GM19238 (cell line): Measurements from ENCODE around the gene RPS6KA3.
"Not testable (repeated sequence)": the region's sequence is repeated elsewhere in the genome, so short reads cannot be mapped to it uniquely, and the experiment has no call there.

Experiments
- DNase-seq: peaks from one replicate; pipeline ENCODE4 v3.0.0; 2011; ENCODE audit warnings: low spot score; ENCODE audit not compliant: insufficient read length

Gene RPS6KA3

DNA sequence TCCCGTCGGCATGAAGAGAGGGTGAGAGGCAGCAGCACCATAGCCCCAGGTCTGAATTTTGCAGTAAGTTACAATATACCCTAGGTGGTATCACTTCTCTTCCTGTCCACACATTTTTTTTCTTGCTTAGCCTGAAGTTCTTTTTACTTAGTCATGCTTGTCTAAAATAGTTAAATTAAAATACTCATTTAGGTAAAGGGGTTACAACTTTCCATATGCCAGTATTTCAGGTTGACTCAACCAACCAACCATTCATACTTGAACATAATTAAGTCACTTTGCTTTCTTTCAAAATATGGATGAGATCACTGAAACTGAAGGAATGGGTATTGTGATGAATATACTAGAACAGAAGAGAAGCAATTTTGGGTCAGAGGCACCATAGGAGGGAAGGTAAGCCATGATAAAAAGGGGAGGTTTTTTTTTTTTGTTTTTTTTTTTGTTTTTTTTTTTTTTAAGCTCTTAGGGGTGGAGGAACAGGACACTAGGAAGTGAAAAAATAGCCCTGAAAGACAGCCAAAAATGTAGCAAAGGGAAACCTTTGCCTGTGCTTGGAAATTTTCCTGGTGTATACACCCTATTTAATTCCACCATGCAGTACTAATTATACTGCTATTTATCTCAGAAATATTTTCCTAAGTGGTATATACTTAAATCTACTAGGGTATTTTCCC, 41.8 kb downstream of the RPS6KA3 start:
- DNase-seq, result no peak

- no peak for DNase-seq
These were observed 44.8 kb downstream of the RPS6KA3 start for GRCh38 chrX:20221902-20222301.

- no peak for DNase-seq
These were observed 47.7 kb downstream of the RPS6KA3 start for GRCh38 chrX:20218836-20219505.

DNA sequence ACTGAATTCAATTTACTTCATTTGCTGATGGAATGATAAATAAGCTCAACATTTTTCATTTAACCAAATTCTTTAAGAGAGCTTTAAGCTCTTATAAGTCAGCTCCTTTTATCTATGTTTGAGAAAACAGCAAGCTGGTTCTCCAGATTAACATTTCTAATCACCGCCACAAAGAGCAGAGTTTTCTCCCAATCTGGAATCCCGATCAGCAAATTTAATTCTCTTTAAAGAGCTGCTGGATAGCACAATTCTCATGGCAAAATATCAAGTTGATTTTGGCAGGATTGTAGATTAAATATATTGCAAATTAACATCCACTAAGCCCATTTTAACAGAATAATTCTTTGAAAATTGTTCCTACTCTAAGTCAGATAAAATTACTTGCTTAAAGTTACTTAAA, 48.8 kb downstream of the RPS6KA3 start:
- DNase-seq, result no peak

DNA sequence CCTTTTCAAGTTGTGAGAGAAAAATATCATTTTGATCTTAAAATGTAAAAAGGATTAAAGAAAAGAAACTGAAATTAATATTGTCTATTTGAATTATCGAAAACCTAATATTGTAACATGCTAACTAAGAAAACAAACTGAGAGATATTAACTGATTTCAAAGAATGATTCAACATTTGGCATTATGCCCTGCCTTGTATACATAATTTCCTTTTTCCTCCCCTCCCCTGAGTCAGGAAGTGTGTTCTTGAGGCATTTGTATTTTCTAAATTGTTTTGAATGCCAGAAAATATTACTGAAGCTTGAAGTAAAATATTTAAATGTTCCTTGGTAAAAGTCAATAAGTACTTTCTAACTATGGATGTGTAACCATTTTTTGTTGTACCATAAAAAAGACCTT, 49.4 kb downstream of the RPS6KA3 start:
- DNase-seq, result no peak

DNA sequence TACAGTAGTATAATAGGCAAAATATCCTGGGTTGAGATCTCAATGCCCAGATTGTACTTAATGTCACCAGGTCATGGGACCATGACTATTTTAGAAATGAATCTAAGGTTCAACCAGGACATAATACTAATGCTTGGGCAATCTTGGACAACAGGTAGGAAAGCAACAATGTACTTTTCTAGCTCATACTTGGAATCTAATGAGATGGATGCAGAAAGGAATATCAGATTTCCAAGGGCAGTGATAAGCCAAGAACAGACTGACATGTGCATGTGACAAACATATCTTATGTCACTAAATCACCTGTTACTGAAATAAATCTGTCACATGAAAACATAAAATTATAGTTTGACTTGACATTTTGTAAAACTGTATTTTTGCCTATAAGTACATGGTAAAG, 51.1 kb downstream of the RPS6KA3 start:
- DNase-seq, result no peak

DNA sequence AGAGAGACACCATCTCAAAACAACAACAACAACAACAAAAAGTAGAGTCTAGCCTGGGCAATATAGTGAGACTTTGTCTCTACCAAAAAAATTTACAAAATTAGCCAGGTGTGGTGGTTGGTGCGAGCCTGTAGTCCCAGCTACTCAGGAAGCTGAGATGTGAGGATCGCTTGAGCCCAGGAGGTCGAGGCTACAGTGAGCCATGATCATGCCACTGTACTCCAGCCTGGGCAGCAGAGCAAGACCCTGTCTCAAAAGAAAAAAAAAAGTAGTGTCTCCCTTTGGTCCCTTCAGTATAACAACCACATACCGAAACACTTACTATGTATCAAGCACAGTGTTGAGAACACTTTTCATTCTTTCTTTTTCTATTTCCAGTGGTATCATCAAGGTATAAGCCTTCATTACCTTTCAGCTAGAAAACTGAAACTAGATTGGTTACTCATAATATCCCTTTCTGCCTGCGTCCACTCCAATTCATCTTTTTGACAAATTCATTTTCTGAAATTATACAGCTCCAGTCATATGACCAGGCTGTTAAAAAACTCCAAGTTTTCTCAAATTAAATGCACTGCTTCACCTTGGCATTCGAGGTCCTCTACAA, 54.1 kb downstream of the RPS6KA3 start:
- no peak for DNase-seq

GRCh38 chrX:20211261-20211786, 55.4 kb downstream of the RPS6KA3 start:
- no peak for DNase-seq

- DNase-seq, result no peak
These were observed 60.6 kb downstream of the RPS6KA3 start for GRCh38 chrX:20205927-20206708.

GRCh38 chrX:20204351-20204750, 62.4 kb downstream of the RPS6KA3 start:
- no peak for DNase-seq

GRCh38 chrX:20197641-20198210, 69.0 kb downstream of the RPS6KA3 start:
- no peak for DNase-seq

DNA sequence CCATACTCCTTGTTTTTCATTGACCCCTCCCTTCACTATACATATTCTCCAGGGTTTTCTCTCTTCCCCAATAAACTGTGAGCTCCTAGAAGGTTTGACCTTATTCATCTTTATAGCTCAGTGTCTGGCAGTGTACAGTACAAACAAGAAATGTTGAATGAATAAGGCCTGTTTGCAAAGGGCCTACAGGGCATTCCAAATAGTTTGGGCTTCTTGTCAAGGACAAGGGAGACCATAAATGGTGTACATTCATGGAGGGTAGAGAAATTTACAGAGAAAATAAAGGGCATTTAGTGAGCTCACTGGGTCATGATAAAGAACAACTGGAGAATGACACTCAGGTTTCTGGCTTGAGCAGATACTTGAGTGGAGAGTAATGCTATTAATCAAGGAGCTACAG, 77.5 kb downstream of the RPS6KA3 start:
- DNase-seq, result no peak

DNA sequence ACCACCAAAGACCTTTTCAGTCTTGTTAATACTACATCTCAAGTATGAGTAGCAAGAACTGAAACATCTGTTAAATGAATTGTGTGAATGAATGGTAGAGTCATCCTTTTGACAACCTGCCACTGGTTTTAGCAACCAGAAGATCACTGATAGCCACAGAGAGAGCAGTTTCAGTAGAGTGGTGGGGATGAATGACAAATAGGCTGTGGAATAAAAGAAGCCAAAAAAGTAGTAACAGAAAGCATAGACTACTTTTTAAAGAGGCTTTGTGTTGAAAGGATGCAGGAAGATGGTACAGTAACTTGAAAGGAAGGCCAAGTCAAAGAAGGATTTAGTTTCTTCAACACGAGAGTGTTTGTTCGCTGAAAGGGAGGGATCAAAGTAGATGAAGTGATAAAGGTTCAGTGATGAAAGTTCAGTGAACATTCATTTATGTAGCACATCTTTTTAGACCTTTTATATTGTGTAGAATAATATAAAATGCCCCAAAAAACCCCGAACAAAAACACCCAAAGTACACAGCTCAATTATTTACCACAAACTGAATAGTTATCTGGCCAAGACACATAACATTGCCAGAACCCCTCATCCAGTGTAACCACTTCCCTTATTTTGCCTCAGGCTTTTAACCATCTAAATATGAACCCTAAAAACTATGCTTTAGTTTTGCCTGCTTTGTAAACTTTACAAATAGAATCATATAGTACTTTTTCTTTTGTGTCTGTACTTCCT, 84.9 kb downstream of the RPS6KA3 start:
- no peak for DNase-seq

DNA sequence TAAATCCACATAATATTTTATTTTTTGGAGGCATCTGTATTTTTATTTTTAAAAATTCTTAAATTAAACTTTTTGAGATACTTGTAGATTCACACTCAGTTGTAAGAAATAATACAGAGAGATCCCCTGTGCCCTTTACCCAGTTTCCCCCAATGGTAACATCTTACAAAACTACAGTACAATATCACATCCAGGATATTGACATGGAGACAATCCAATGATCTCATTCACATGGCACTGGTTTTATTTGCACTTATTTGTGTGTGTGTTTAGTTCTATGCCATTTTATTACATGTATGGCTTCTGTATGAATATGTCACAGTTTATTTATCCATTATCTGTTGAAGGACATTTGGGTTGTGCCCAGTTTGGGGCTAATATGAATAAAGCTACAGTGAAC, 89.6 kb downstream of the RPS6KA3 start:
- DNase-seq, result no peak

- no peak for DNase-seq
These were observed 92.9 kb downstream of the RPS6KA3 start for GRCh38 chrX:20173856-20174255.

- no peak for DNase-seq
These were observed 93.4 kb downstream of the RPS6KA3 start for GRCh38 chrX:20173313-20173712.

- no peak for DNase-seq
These were observed 94.8 kb downstream of the RPS6KA3 start for GRCh38 chrX:20171887-20172286.

DNA sequence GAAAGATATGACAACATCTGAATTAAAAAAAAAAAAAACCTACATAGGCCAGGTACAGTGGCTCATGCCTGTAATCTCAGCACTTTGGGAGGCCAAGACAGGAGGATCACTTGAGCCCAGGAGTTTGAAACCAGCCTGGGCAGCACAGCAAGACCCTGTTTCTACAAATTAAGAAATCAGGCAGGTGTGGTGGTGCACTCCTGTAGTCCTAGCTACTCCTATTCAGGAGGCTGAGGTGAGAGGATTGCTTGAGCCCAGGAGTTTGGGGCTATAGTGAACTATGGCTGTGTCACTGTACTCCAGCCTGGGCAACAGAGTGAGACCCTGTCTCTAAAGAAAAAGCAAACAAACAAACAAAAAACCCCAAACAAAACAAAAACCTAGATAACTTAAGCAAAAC, 104.2 kb downstream of the RPS6KA3 start:
- not testable (repeated sequence) for DNase-seq

DNA sequence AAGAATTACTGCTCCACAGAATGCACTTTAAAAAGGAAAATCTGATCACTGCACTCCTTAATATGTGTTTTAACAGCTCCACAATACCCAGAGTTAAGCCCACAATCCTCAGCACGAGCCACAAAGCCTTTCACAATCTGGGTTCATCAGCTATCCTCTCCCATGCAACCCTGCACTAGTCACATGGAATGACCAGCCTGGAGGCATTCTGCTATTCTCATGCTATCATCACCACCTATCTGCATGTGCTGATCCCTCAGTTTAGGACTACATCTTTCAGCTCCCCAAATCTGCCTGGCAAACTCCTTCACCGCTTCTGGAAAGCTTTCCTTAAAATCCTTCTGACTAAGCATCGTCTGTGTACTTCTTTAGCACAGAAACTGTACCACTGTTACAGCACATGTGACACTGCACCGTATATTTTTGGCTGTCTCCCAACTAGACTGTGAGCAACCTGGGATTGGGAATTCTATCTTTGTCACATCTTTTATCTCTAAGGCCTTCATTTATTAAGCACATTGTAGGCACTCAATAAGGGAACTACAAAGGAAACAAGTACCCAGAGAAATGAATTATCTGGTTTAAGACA, 106.8 kb downstream of the RPS6KA3 start:
- DNase-seq, result no peak

- DNase-seq, result no peak
These were observed 115.0 kb downstream of the RPS6KA3 start for GRCh38 chrX:20151689-20152088.
